ENCODE results near the gene CISH. TPM values are rescaled to one million over a fixed set of nuclear protein-coding genes. Genes with fewer than 3 reads are reported as not detected.

Gene CISH
- total and polyA plus RNA-seq, 9 of the 15 experiments (the other 6 are each of a cell fraction or from before 2014, with no cell fraction given) = 1.7 to 47.7 (median 18.3) TPM

DNA sequence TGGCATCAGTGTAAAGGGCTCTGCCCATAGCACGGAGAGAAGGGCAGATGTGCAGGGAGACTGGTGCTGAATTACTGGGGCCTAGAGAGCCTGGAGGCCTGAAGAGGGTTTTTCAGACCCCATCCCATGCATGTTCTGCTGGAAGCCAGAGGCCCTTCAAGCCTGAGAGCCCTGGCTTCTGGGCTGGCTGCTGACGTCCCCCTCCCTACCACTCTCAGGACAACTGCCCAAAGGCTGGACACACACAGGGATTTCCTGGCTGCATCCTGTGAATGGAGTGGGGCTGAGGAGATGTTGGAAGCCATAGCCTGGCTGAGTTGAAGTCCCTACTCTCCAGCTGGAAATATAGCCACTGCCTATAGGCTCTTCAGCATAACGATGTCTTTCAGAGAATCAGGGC lies 46.2 kb upstream of the CISH start (continued):
- TF ChIP-seq POLR2B (IDR thresholded peaks at IDR 0.05; ENCODE audit: low read depth, partially characterized antibody) (no peak), ZNF134 (CRISPR knock-in tag; conservative IDR thresholded peaks at IDR 0.05) (no peak)
- TF ChIP-seq, protein P1, sequence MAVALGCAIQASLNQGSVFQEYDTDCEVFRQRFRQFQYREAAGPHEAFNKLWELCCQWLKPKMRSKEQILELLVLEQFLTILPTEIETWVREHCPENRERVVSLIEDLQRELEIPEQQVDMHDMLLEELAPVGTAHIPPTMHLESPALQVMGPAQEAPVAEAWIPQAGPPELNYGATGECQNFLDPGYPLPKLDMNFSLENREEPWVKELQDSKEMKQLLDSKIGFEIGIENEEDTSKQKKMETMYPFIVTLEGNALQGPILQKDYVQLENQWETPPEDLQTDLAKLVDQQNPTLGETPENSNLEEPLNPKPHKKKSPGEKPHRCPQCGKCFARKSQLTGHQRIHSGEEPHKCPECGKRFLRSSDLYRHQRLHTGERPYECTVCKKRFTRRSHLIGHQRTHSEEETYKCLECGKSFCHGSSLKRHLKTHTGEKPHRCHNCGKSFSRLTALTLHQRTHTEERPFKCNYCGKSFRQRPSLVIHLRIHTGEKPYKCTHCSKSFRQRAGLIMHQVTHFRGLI (CRISPR knock-in tag; IDR thresholded peaks at IDR 0.05) = no peak

DNA sequence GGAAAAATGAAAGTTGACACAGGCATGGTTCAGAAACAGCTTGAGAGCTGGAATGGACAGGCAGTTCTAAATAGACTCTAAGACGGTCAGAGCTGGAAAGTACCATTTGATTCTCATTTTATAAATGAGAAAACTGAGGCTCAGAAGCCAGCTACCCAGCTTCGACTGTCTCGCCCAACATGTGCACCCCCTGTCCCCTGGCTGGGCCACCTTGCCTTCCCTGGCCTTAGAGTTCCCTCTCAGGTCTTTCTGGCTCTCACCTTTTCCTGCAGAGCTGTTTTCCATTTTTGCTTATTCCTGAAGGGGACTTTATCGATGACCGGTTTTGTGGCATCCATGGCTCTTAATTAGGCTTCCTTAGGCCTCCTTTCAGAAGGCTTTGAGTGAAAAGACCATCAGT lies 45.8 kb upstream of the CISH start:
- POLR2A ChIA-PET = interaction anchor here (0.8 to 1.0 kb wide), 2 partner anchors 8 to 115 kb away, joined by 3 to 4 read pairs; no protein-coding TSS in a partner anchor
- TF ChIP-seq, protein P2, sequence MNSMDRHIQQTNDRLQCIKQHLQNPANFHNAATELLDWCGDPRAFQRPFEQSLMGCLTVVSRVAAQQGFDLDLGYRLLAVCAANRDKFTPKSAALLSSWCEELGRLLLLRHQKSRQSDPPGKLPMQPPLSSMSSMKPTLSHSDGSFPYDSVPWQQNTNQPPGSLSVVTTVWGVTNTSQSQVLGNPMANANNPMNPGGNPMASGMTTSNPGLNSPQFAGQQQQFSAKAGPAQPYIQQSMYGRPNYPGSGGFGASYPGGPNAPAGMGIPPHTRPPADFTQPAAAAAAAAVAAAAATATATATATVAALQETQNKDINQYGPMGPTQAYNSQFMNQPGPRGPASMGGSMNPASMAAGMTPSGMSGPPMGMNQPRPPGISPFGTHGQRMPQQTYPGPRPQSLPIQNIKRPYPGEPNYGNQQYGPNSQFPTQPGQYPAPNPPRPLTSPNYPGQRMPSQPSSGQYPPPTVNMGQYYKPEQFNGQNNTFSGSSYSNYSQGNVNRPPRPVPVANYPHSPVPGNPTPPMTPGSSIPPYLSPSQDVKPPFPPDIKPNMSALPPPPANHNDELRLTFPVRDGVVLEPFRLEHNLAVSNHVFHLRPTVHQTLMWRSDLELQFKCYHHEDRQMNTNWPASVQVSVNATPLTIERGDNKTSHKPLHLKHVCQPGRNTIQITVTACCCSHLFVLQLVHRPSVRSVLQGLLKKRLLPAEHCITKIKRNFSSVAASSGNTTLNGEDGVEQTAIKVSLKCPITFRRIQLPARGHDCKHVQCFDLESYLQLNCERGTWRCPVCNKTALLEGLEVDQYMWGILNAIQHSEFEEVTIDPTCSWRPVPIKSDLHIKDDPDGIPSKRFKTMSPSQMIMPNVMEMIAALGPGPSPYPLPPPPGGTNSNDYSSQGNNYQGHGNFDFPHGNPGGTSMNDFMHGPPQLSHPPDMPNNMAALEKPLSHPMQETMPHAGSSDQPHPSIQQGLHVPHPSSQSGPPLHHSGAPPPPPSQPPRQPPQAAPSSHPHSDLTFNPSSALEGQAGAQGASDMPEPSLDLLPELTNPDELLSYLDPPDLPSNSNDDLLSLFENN (IDR thresholded peaks at IDR 0.05; ENCODE audit: low read depth in 2 of 2, low read length in 2 of 2) = no peak
- TF ChIP-seq, protein P3, sequence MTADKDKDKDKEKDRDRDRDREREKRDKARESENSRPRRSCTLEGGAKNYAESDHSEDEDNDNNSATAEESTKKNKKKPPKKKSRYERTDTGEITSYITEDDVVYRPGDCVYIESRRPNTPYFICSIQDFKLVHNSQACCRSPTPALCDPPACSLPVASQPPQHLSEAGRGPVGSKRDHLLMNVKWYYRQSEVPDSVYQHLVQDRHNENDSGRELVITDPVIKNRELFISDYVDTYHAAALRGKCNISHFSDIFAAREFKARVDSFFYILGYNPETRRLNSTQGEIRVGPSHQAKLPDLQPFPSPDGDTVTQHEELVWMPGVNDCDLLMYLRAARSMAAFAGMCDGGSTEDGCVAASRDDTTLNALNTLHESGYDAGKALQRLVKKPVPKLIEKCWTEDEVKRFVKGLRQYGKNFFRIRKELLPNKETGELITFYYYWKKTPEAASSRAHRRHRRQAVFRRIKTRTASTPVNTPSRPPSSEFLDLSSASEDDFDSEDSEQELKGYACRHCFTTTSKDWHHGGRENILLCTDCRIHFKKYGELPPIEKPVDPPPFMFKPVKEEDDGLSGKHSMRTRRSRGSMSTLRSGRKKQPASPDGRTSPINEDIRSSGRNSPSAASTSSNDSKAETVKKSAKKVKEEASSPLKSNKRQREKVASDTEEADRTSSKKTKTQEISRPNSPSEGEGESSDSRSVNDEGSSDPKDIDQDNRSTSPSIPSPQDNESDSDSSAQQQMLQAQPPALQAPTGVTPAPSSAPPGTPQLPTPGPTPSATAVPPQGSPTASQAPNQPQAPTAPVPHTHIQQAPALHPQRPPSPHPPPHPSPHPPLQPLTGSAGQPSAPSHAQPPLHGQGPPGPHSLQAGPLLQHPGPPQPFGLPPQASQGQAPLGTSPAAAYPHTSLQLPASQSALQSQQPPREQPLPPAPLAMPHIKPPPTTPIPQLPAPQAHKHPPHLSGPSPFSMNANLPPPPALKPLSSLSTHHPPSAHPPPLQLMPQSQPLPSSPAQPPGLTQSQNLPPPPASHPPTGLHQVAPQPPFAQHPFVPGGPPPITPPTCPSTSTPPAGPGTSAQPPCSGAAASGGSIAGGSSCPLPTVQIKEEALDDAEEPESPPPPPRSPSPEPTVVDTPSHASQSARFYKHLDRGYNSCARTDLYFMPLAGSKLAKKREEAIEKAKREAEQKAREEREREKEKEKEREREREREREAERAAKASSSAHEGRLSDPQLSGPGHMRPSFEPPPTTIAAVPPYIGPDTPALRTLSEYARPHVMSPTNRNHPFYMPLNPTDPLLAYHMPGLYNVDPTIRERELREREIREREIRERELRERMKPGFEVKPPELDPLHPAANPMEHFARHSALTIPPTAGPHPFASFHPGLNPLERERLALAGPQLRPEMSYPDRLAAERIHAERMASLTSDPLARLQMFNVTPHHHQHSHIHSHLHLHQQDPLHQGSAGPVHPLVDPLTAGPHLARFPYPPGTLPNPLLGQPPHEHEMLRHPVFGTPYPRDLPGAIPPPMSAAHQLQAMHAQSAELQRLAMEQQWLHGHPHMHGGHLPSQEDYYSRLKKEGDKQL (CRISPR knock-in tag; IDR thresholded peaks at IDR 0.05; ENCODE audit: borderline replicate concordance) = no peak
- TF ChIP-seq GATAD2A (IDR thresholded peaks at IDR 0.05) (no peak), MEF2A (IDR thresholded peaks at IDR 0.05; ENCODE audit: control insufficient read depth, low read depth, low read length) (no peak), HMG20A (CRISPR knock-in tag; conservative IDR thresholded peaks at IDR 0.05) (no peak)
- TF ChIP-seq, protein P4, sequence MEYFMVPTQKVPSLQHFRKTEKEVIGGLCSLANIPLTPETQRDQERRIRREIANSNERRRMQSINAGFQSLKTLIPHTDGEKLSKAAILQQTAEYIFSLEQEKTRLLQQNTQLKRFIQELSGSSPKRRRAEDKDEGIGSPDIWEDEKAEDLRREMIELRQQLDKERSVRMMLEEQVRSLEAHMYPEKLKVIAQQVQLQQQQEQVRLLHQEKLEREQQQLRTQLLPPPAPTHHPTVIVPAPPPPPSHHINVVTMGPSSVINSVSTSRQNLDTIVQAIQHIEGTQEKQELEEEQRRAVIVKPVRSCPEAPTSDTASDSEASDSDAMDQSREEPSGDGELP (CRISPR knock-in tag; IDR thresholded peaks at IDR 0.05; ENCODE audit: borderline replicate concordance) = no peak

More for the DNA sequence above, 45.8 kb upstream of the CISH start:
- H3K79me2 ChIP-seq (ENCODE audit: control insufficient read depth, insufficient read depth, low read length) = no peaks in the 10 kb centered on the region
- H3K9me1 ChIP-seq (ENCODE audit: control insufficient read depth, insufficient read depth, low read length) = no peaks in the 10 kb centered on the region
- H2AFZ ChIP-seq (ENCODE audit: low read depth, low read length) = no peak overlapping the region
- peaks cover 2% of the 10 kb centered on the region for H4K20me1 ChIP-seq (replicated peaks; ENCODE audit: control insufficient read depth, insufficient read depth, low read length)
- DNase-seq (ENCODE audit: extremely low read depth in 1 of 4, low spot score in 3 of 4) (no peak), FAIRE-seq (no peak), ATAC-seq (no peak)
- no peak overlapping the region for H3K27ac ChIP-seq (ENCODE audit: extremely low read depth, low read depth, low read length)
- no peaks in the 10 kb centered on the region for H3K36me3 ChIP-seq (ENCODE audit: control insufficient read depth, insufficient read depth, low read length)
- no peak overlapping the region for H3K4me2 ChIP-seq (ENCODE audit: insufficient read depth, low read length)
- no peak overlapping the region for H3K9ac ChIP-seq (ENCODE audit: insufficient read depth in 1 of 2, low read depth in 2 of 2, low read length in 2 of 2)
- no peaks in the 10 kb centered on the region; a peak in 1 of 5 replicates for H3K4me1 ChIP-seq (replicated peaks in 1 of 2; ENCODE audit: control insufficient read depth in 2 of 2, insufficient read depth in 2 of 2, low read length in 2 of 2)
- CTCF ChIA-PET (ENCODE audit: low intra/inter-chr PET ratio) = no interaction called here
- H3K4me3 ChIP-seq = no peak overlapping the region
- WGBS (ENCODE audit: insufficient coverage, low coverage, missing lambda C conversion rate) = 8% methylated on average over 5 of the region's 5 CpGs
- H3K27me3 ChIP-seq (ENCODE audit: control insufficient read depth in 2 of 2, insufficient read depth in 2 of 2, low read length in 2 of 2) = peaks cover 0 to 23% of the 10 kb centered on the region in 2 experiments; a peak in 2 of 5 replicates
- in situ Hi-C loops (cut with MboI) (loop anchor here (5.0 kb wide), 1 partner anchor 85 kb away; no protein-coding TSS in a partner anchor), intact Hi-C loops (cut with micrococcal nuclease) (no loop called here)
- H3K9me3 ChIP-seq (replicated peaks; ENCODE audit: control insufficient read depth, insufficient read depth, low read depth, low read length) = no peaks in the 10 kb centered on the region
- BruUV-seq (replicated peaks) = no TSS peak

All from K562 (cell line).